Measurements from ENCODE around the gene RALGPS1. TPM values are rescaled to one million over a fixed set of nuclear protein-coding genes. Genes with fewer than 3 reads are reported as not detected.
A peak's percentile ranks its signal among the peaks of the same experiment; 100 is the strongest.

RALGPS1 gene
- polyA plus RNA-seq, 3 donors, result 0.60 to 4.6 (median 1.3) TPM

DNA sequence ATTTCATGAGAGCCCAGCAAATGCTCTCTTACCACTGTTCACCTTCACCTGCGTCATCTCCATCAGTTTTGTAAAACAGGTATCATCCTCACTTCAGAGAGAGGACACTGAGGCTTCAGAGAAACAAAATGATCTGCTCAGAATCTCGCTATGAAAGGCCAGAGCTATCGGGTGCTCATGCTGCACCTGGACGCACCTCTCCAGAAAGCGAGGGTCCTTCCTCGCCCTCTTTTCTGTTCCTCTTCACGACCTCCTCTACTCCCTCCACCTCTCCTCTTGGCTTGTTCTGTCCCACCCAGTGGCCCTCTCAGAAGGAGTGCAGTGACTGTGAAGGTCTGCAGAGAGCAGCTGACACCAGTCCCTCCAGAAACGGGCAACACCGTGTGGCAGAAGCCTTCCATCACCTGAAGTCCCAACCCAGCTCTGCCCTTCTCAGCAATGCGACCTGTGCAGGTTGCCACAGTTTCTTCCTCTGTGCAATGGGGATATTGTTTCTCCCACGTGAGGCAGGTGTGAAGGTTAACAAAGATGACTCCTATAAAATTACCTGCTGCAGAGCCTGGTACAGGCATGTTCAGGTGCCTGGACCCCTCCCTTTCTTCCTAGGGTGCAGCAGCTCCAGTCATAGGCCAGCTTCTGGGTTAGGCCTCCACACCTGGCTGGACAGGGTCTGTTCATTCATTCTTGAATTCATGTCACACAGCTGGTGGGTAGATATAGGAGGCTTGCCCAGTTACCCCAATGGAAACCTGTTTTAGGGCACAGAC is 253.2 kb downstream of the RALGPS1 start:
- Mint-ChIP-seq H3K4me1 (peaks cover 13% of the 10 kb centered on the region), H3K9me3 (peaks cover 0 to 4% (median 0%) of the 10 kb centered on the region in 7 donors), H3K27ac (no peak overlapping the region), H3K36me3 (peaks cover 0 to 2% of the 10 kb centered on the region in 2 donors), H3K4me3 (no peak overlapping the region), H3K27me3 (ENCODE audit: low read depth in 3 of 3) (peaks cover 0 to 2% (median 2%) of the 10 kb centered on the region in 3 donors)
- H4K20me1 ChIP-seq (ENCODE audit: insufficient read depth, low read length), result no peaks in the 10 kb centered on the region
- H3K79me2 ChIP-seq (ENCODE audit: insufficient read depth, low read length), result no peaks in the 10 kb centered on the region
- H3K27ac ChIP-seq (ENCODE audit: low read depth in 1 of 2, low read length in 2 of 2), result no peak overlapping the region
- H3K4me2 ChIP-seq (replicated peaks; ENCODE audit: extremely low read depth, low read length, poor library complexity, severe bottlenecking), result no peak overlapping the region
- H3K9me3 ChIP-seq (replicated peaks in 1 of 2; ENCODE audit: control insufficient read depth in 1 of 2, insufficient read depth in 1 of 2, low read length in 2 of 2), result no peaks in the 10 kb centered on the region
- TF ChIP-seq, protein P1, sequence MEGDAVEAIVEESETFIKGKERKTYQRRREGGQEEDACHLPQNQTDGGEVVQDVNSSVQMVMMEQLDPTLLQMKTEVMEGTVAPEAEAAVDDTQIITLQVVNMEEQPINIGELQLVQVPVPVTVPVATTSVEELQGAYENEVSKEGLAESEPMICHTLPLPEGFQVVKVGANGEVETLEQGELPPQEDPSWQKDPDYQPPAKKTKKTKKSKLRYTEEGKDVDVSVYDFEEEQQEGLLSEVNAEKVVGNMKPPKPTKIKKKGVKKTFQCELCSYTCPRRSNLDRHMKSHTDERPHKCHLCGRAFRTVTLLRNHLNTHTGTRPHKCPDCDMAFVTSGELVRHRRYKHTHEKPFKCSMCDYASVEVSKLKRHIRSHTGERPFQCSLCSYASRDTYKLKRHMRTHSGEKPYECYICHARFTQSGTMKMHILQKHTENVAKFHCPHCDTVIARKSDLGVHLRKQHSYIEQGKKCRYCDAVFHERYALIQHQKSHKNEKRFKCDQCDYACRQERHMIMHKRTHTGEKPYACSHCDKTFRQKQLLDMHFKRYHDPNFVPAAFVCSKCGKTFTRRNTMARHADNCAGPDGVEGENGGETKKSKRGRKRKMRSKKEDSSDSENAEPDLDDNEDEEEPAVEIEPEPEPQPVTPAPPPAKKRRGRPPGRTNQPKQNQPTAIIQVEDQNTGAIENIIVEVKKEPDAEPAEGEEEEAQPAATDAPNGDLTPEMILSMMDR (IDR thresholded peaks at IDR 0.05), result no peak
- no peak overlapping the region for H3K4me3 ChIP-seq (replicated peaks in 1 of 3; ENCODE audit: low read depth in 2 of 3, low read length in 3 of 3)
- H2AFZ ChIP-seq (ENCODE audit: insufficient read depth, low read depth, low read length, poor library complexity, severe bottlenecking), result no peak overlapping the region
- no peaks in the 10 kb centered on the region for H3K4me1 ChIP-seq (ENCODE audit: control insufficient read depth in 1 of 2, insufficient read depth in 2 of 2, low read length in 2 of 2)
- no peaks in the 10 kb centered on the region for H3K27me3 ChIP-seq (ENCODE audit: control insufficient read depth in 2 of 2, insufficient read depth in 2 of 2, low read length in 2 of 2)
- no peaks in the 10 kb centered on the region for H3K36me3 ChIP-seq (replicated peaks in 1 of 2; ENCODE audit: control insufficient read depth in 1 of 2, insufficient read depth in 2 of 2, low read length in 2 of 2)
- H3K9ac ChIP-seq (ENCODE audit: insufficient read depth, low read length, poor library complexity, severe bottlenecking), result no peak overlapping the region
- 93% methylated on average over 6 of the region's 11 CpGs for WGBS (ENCODE audit: insufficient coverage)
- DNase-seq, result no peak
- intact Hi-C loops (cut with micrococcal nuclease), result no loop called here

DNA sequence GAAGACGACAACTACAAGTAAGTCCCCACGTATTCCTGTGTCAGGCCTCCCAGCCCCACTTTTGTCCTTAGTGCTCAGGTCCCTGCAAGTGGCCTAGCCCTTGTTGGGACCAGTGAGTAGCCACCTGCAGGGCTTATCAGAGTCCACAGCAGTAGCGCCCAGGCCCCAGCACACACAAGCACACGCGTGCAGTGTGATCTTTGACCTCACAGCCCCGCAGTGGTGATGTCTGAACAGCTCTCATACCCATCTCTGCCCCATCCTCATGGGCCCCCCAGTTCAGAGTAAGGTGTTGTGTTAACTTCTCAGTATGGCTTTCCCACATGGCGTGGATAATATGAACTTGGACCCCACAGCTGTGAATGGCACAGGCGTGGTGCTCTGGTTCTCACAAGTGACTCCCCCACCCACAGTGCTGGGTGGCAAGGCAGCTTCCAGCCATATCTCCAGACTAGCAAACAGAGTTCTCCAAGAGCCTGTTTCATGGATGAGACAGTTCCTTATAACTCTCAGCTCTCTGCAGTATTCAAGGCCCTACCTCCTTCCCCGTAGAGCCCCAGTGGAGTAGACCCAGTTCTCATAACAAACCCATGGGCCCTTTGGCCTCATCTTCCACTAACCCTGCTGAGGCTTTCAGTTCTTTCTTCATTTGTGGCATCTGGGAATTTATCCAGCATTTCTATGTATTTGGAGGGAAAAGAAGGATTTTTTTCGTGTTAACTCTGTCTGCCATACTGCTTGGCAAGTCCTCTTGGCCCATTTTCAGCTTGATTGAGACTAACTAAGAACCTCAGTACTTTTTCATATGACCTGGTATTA is 254.4 kb downstream of the RALGPS1 start:
- 100% methylated on average over 3 of the region's 10 CpGs for WGBS (ENCODE audit: insufficient coverage)
- H3K4me3 Mint-ChIP-seq, result no peak overlapping the region

More for the DNA sequence above, 254.4 kb downstream of the RALGPS1 start:
- Histone ChIP-seq H4K20me1 (ENCODE audit: insufficient read depth, low read length) (no peaks in the 10 kb centered on the region), H3K4me2 (replicated peaks; ENCODE audit: extremely low read depth, low read length, poor library complexity, severe bottlenecking) (no peak overlapping the region), H3K27ac (ENCODE audit: low read depth in 1 of 2, low read length in 2 of 2) (no peak overlapping the region), H2AFZ (ENCODE audit: insufficient read depth, low read depth, low read length, poor library complexity, severe bottlenecking) (no peak overlapping the region), H3K4me1 (ENCODE audit: control insufficient read depth in 1 of 2, insufficient read depth in 2 of 2, low read length in 2 of 2) (no peaks in the 10 kb centered on the region), H3K9me3 (replicated peaks in 1 of 2; ENCODE audit: control insufficient read depth in 1 of 2, insufficient read depth in 1 of 2, low read length in 2 of 2) (no peaks in the 10 kb centered on the region), H3K79me2 (ENCODE audit: insufficient read depth, low read length) (no peaks in the 10 kb centered on the region), H3K4me3 (replicated peaks in 1 of 3; ENCODE audit: low read depth in 2 of 3, low read length in 3 of 3) (no peak overlapping the region), H3K36me3 (replicated peaks in 1 of 2; ENCODE audit: control insufficient read depth in 1 of 2, insufficient read depth in 2 of 2, low read length in 2 of 2) (no peaks in the 10 kb centered on the region), H3K27me3 (ENCODE audit: control insufficient read depth in 2 of 2, insufficient read depth in 2 of 2, low read length in 2 of 2) (no peaks in the 10 kb centered on the region), H3K9ac (ENCODE audit: insufficient read depth, low read length, poor library complexity, severe bottlenecking) (no peak overlapping the region)
- H3K4me1 Mint-ChIP-seq, result peaks cover 8% of the 10 kb centered on the region
- DNase-seq, result no peak
- H3K27ac Mint-ChIP-seq, result peak overlapping the region in 1 of 7 donors; percentile 39
- H3K9me3 Mint-ChIP-seq, result peaks cover 0 to 4% (median 0%) of the 10 kb centered on the region in 7 donors
- H3K36me3 Mint-ChIP-seq, result peaks cover 0 to 2% of the 10 kb centered on the region in 2 donors
- TF ChIP-seq, protein P1 (IDR thresholded peaks at IDR 0.05), result no peak
- intact Hi-C loops (cut with micrococcal nuclease), result no loop called here
- peaks cover 0 to 2% (median 2%) of the 10 kb centered on the region in 3 donors for H3K27me3 Mint-ChIP-seq (ENCODE audit: low read depth in 3 of 3)

Measured in CD14-positive monocyte (primary cell).